HepG2 (cell line): ENCODE results near the gene GATAD2B. TPM values are rescaled to one million over a fixed set of nuclear protein-coding genes. Genes with fewer than 3 reads are reported as not detected.

Experiments used
- ELF3 ChIP-seq: IDR thresholded peaks from 2 replicates; pipeline ENCODE4 v1.6.1; 2016; ENCODE audit warnings: missing genetic modification reagents, missing compliant biosample characterization
- GABPB1 ChIP-seq: IDR thresholded peaks from 2 replicates; pipeline ENCODE4 v1.6.1; 2016; ENCODE audit warnings: mild to moderate bottlenecking, missing genetic modification reagents, moderate library complexity, missing compliant biosample characterization
- HNF4A ChIP-seq: sonication (generic); formaldehyde crosslinking; IDR thresholded peaks from 2 replicates; pipeline ENCODE4 v1.4.0; 2020; ENCODE audit warnings: missing genetic modification reagents
- ISL2 ChIP-seq: sonication (generic); formaldehyde crosslinking; IDR thresholded peaks from 2 replicates; pipeline ENCODE4 v1.5.0; 2020; ENCODE audit warnings: missing genetic modification reagents
- PHF21A ChIP-seq: sonication (generic); formaldehyde crosslinking; IDR thresholded peaks from 2 replicates; pipeline ENCODE4 v1.5.0; 2020; ENCODE audit warnings: mild to moderate bottlenecking, missing genetic modification reagents
- SIX1 ChIP-seq: sonication (generic); formaldehyde crosslinking; IDR thresholded peaks from 2 replicates; pipeline ENCODE4 v1.4.0; 2020; ENCODE audit warnings: missing genetic modification reagents, borderline replicate concordance
- SIX4 ChIP-seq: sonication (generic); formaldehyde crosslinking; IDR thresholded peaks from 2 replicates; pipeline ENCODE4 v1.4.0; 2020; ENCODE audit warnings: missing genetic modification reagents
- SP2 ChIP-seq: sonication (generic); formaldehyde crosslinking; IDR thresholded peaks from 2 replicates; pipeline ENCODE4 v1.5.1; 2020; ENCODE audit warnings: mild to moderate bottlenecking, missing genetic modification reagents
- YEATS2 ChIP-seq: sonication (generic); formaldehyde crosslinking; IDR thresholded peaks from 2 replicates; pipeline ENCODE4 v1.4.0; 2020; ENCODE audit warnings: missing genetic modification reagents, borderline replicate concordance
- ZMAT3 ChIP-seq: sonication (generic); formaldehyde crosslinking; conservative IDR thresholded peaks from 2 replicates; pipeline ENCODE4 v1.7.0; 2021; ENCODE audit warnings: missing genetic modification reagents
- ZNF24 ChIP-seq: fragments of 450-650 bp; IDR thresholded peaks from 2 replicates; pipeline ENCODE4 v1.6.1; 2017; ENCODE audit warnings: antibody characterized with exemption, mild to moderate bottlenecking
- ZNF292 ChIP-seq: sonication (generic); formaldehyde crosslinking; IDR thresholded peaks from 2 replicates; pipeline ENCODE4 v1.8.1; 2022; ENCODE audit warnings: mild to moderate bottlenecking, low read depth, missing genetic modification reagents, borderline replicate concordance
- ZNF563 ChIP-seq: sonication (generic); formaldehyde crosslinking; IDR thresholded peaks from 2 replicates; pipeline ENCODE4 v1.8.0; 2022; ENCODE audit warnings: mild to moderate bottlenecking, moderate library complexity, missing genetic modification reagents
- ZNF788 ChIP-seq: sonication (generic); formaldehyde crosslinking; IDR thresholded peaks from 2 replicates; pipeline ENCODE4 v1.5.0; 2020; ENCODE audit warnings: mild to moderate bottlenecking, missing genetic modification reagents, borderline replicate concordance
- ZNF790 ChIP-seq: sonication (generic); formaldehyde crosslinking; IDR thresholded peaks from 2 replicates; pipeline ENCODE4 v1.8.0; 2022; ENCODE audit warnings: missing genetic modification reagents, mild to moderate bottlenecking, borderline replicate concordance
- polyA plus RNA-seq, 8 experiments: library from polyadenylated mRNA; depleted of rRNA in 3 of 8; stranded (reverse) in 7 of 8; unstranded in 1 of 8; fragments of >200 nt; fragmentation: Illumina TruSeq in 4 of 8; extraction: Trizol in 4 of 8; gene quantifications; 2 replicates each; pipeline versions ENCODE4 v1.2.1 to v1.2.3, GENCODE V29; 2011 to 2016; ENCODE audit warnings: low read depth in 4 of 8, missing spikeins in 1 of 8, mixed read lengths in 1 of 8; ENCODE audit not compliant: insufficient read depth in 1 of 8
- total RNA-seq, 5 experiments: library from RNA; depleted of rRNA; stranded (reverse); fragments of >200 nt; fragmentation: Illumina TruSeq; extraction: Trizol; gene quantifications; 2 replicates each; pipeline ENCODE4 v1.2.3, GENCODE V29; 2016; ENCODE audit warnings: low read depth in 1 of 5
- TF ChIP-seq, protein P1 (sequence below), 2 experiments: sonication (generic) in 1 of 2; formaldehyde crosslinking in 1 of 2; IDR thresholded peaks; 2 replicates each; pipeline versions ENCODE4 v1.4.0 to v1.6.1; 2018 to 2020; ENCODE audit warnings: missing genetic modification reagents in 2 of 2, borderline replicate concordance in 1 of 2, low read depth in 1 of 2, mild to moderate bottlenecking in 1 of 2, missing biosample characterization in 1 of 2
- TF ChIP-seq, protein P2 (sequence below): sonication (generic); formaldehyde crosslinking; IDR thresholded peaks from 2 replicates; pipeline ENCODE4 v1.8.0; 2022; ENCODE audit warnings: missing genetic modification reagents, mild to moderate bottlenecking, moderate library complexity, borderline replicate concordance
- TF ChIP-seq, protein P3 (sequence below): fragments of 450-650 bp; IDR thresholded peaks from 2 replicates; pipeline ENCODE4 v1.6.1; 2016

Gene GATAD2B
- total and polyA plus RNA-seq, 2 of the 13 experiments (the other 11 are each of a cell fraction or from before 2014, with no cell fraction given), result 3.2 to 5.2 TPM

DNA sequence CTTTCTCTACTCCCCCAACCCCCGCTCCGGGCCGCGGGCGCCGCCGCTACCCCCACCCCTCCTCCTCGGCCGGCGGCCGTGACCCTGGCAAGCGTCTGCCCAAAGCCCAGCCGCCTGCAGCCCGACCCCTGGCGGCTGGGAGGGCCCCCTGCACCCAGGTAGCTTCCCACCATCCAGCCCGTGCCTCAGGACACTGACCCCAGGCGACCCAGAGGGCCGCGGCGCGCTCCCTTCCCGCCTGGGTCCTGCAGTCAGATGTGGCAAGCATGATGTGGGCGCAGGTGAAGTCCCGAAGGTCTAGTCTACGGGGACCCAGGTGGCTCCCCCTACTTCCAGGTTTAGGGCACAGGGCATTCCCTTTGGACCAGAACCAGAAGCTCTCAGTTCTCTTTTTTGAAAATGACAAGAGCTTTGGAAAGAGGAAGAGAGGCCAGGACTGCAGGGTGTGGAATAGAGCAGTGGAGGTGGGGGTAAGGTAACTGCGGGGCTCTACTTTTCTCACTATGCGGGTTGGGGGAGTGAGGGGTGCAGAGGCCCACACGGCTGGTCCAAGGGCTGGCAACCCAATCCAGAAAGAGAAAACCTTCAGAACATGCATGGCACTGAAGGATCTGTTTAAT is 24.0 kb upstream of the GATAD2B start, which contains the start of gene DENND4B (continued):
- TF ChIP-seq, protein P1, sequence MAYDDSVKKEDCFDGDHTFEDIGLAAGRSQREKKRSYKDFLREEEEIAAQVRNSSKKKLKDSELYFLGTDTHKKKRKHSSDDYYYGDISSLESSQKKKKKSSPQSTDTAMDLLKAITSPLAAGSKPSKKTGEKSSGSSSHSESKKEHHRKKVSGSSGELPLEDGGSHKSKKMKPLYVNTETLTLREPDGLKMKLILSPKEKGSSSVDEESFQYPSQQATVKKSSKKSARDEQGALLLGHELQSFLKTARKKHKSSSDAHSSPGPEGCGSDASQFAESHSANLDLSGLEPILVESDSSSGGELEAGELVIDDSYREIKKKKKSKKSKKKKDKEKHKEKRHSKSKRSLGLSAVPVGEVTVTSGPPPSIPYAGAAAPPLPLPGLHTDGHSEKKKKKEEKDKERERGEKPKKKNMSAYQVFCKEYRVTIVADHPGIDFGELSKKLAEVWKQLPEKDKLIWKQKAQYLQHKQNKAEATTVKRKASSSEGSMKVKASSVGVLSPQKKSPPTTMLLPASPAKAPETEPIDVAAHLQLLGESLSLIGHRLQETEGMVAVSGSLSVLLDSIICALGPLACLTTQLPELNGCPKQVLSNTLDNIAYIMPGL (CRISPR knock-in tag; IDR thresholded peaks at IDR 0.05; ENCODE audit: borderline replicate concordance in 1 of 2, low read depth in 1 of 2), result peak; percentile 88 to 92; a peak in 3 of 4 replicates
- peak; percentile 66; the same call in 1 of the 2 replicates for TF ChIP-seq ISL2 (CRISPR knock-in tag)
- TF ChIP-seq SIX4 (CRISPR knock-in tag), result no peak
- TF ChIP-seq SP2, result peak; percentile 44; the same call in 1 of the 2 replicates
- TF ChIP-seq SIX1 (CRISPR knock-in tag), result no peak
- no peak for TF ChIP-seq ZNF292 (CRISPR knock-in tag)
- no peak for TF ChIP-seq ZNF790
- peak; percentile 69 for TF ChIP-seq ELF3
- no peak for TF ChIP-seq ZNF563 (CRISPR knock-in tag)
- no peak for TF ChIP-seq ZNF24
- TF ChIP-seq ZNF788 (CRISPR knock-in tag), result peak; percentile 75; the same call in 1 of the 2 replicates
- peak; percentile 35; the same call in 1 of the 2 replicates for TF ChIP-seq HNF4A (CRISPR knock-in tag)
- TF ChIP-seq PHF21A (CRISPR knock-in tag), result no peak
- 0 out of 2 replicates have a peak, but pooled peaks have one; percentile 26 for TF ChIP-seq YEATS2
- no peak for TF ChIP-seq ZMAT3 (CRISPR knock-in tag)
- TF ChIP-seq, protein P2, sequence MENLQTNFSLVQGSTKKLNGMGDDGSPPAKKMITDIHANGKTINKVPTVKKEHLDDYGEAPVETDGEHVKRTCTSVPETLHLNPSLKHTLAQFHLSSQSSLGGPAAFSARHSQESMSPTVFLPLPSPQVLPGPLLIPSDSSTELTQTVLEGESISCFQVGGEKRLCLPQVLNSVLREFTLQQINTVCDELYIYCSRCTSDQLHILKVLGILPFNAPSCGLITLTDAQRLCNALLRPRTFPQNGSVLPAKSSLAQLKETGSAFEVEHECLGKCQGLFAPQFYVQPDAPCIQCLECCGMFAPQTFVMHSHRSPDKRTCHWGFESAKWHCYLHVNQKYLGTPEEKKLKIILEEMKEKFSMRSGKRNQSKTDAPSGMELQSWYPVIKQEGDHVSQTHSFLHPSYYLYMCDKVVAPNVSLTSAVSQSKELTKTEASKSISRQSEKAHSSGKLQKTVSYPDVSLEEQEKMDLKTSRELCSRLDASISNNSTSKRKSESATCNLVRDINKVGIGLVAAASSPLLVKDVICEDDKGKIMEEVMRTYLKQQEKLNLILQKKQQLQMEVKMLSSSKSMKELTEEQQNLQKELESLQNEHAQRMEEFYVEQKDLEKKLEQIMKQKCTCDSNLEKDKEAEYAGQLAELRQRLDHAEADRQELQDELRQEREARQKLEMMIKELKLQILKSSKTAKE (CRISPR knock-in tag), result peak; percentile 62; the same call in 1 of the 2 replicates
- TF ChIP-seq, protein P3, sequence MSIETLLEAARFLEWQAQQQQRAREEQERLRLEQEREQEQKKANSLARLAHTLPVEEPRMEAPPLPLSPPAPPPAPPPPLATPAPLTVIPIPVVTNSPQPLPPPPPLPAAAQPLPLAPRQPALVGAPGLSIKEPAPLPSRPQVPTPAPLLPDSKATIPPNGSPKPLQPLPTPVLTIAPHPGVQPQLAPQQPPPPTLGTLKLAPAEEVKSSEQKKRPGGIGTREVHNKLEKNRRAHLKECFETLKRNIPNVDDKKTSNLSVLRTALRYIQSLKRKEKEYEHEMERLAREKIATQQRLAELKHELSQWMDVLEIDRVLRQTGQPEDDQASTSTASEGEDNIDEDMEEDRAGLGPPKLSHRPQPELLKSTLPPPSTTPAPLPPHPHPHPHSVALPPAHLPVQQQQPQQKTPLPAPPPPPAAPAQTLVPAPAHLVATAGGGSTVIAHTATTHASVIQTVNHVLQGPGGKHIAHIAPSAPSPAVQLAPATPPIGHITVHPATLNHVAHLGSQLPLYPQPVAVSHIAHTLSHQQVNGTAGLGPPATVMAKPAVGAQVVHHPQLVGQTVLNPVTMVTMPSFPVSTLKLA, result no peak
- peak; percentile 58 for TF ChIP-seq GABPB1
